Mesenchymal stem cell (in vitro differentiated cells and primary cell): ENCODE data around the gene C14orf180.

Source experiments
- DNase-seq: peaks from one replicate; pipeline ENCODE4 v3.0.0-alpha.2; 2013
- H2AFZ ChIP-seq: one replicate; pipeline ENCODE4 v1.6.1; 2013; ENCODE audit warnings: low read depth, mild to moderate bottlenecking, control low read depth, inconsistent platforms, low read length, moderate library complexity
- H2AK5ac ChIP-seq: 2 replicates; pipeline ENCODE4 v1.6.1; 2013; ENCODE audit warnings: low read length, moderate library complexity, mild to moderate bottlenecking, inconsistent platforms; ENCODE audit not compliant: severe bottlenecking
- H2BK120ac ChIP-seq: one replicate; pipeline ENCODE4 v1.6.1; 2013; ENCODE audit warnings: low read depth, mild to moderate bottlenecking, inconsistent platforms, low read length, moderate library complexity
- H2BK12ac ChIP-seq, 2 experiments: one replicate each; pipeline ENCODE4 v1.6.1; 2013; ENCODE audit warnings: inconsistent platforms in 2 of 2, low read length in 2 of 2, mild to moderate bottlenecking in 2 of 2, moderate library complexity in 2 of 2, control low read depth in 1 of 2
- H2BK15ac ChIP-seq: one replicate; pipeline ENCODE4 v1.6.1; 2013; ENCODE audit warnings: mild to moderate bottlenecking, low read depth, inconsistent platforms; ENCODE audit not compliant: poor library complexity, severe bottlenecking
- H2BK5ac ChIP-seq: 2 replicates; pipeline ENCODE4 v1.6.1; 2013; ENCODE audit warnings: low read depth, mild to moderate bottlenecking, low read length, control low read depth, inconsistent platforms; ENCODE audit not compliant: poor library complexity, severe bottlenecking
- H3K14ac ChIP-seq, 2 experiments: one replicate each; pipeline ENCODE4 v1.6.1; 2013; ENCODE audit warnings: inconsistent platforms in 2 of 2, low read length in 2 of 2, control low read depth in 1 of 2, mild to moderate bottlenecking in 1 of 2, moderate library complexity in 1 of 2
- H3K18ac ChIP-seq, 2 experiments: one replicate each; pipeline ENCODE4 v1.6.1; 2013; ENCODE audit warnings: inconsistent platforms in 2 of 2, low read length in 2 of 2, control low read depth in 1 of 2, low read depth in 1 of 2, mild to moderate bottlenecking in 1 of 2
- H3K23ac ChIP-seq, 2 experiments: one replicate each; pipeline ENCODE4 v1.6.1; 2013; ENCODE audit warnings: inconsistent platforms in 2 of 2, low read length in 2 of 2, mild to moderate bottlenecking in 2 of 2, moderate library complexity in 2 of 2, control low read depth in 1 of 2
- H3K27ac ChIP-seq: 2 replicates; pipeline ENCODE4 v1.5.1; 2013; ENCODE audit warnings: mild to moderate bottlenecking, moderate library complexity, low read length, control low read depth, inconsistent platforms; ENCODE audit not compliant: poor library complexity, severe bottlenecking
- H3K27me3 ChIP-seq, 2 experiments: 2 replicates each; pipeline versions ENCODE4 v1.6.1 to v1.7.0; 2013; ENCODE audit warnings: low read length in 2 of 2, mild to moderate bottlenecking in 2 of 2, moderate library complexity in 2 of 2, control low read depth in 1 of 2, inconsistent platforms in 1 of 2; ENCODE audit not compliant: control insufficient read depth in 1 of 2, insufficient read depth in 1 of 2
- H3K36me3 ChIP-seq, 2 experiments: 2 replicates each; pipeline versions ENCODE4 v1.6.1 to v1.7.0; 2013; ENCODE audit warnings: low read length in 2 of 2, control low read depth in 1 of 2, inconsistent platforms in 1 of 2, low read depth in 1 of 2, mild to moderate bottlenecking in 1 of 2; ENCODE audit not compliant: insufficient read depth in 2 of 2, control insufficient read depth in 1 of 2
- H3K4ac ChIP-seq, 2 experiments: one replicate each; pipeline ENCODE4 v1.6.1; 2013; ENCODE audit warnings: inconsistent platforms in 2 of 2, low read length in 2 of 2, mild to moderate bottlenecking in 2 of 2, moderate library complexity in 2 of 2, control low read depth in 1 of 2, low read depth in 1 of 2
- H3K4me1 ChIP-seq: 2 replicates; pipeline ENCODE4 v1.6.1; 2013; ENCODE audit warnings: low read depth, low read length, control low read depth; ENCODE audit not compliant: control insufficient read depth, insufficient read depth
- H3K4me2 ChIP-seq: 2 replicates; pipeline ENCODE4 v1.6.1; 2013; ENCODE audit warnings: low read length, mild to moderate bottlenecking, inconsistent platforms; ENCODE audit not compliant: poor library complexity, severe bottlenecking
- H3K4me3 ChIP-seq, 2 experiments: 2 replicates each; pipeline versions ENCODE4 v1.5.1 to v1.7.0; 2013; ENCODE audit warnings: low read length in 2 of 2, mild to moderate bottlenecking in 2 of 2, control low read depth in 1 of 2, low read depth in 1 of 2; ENCODE audit not compliant: insufficient read depth in 1 of 2
- H3K79me1 ChIP-seq: replicated peaks from 2 replicates; pipeline ENCODE4 v1.6.1; 2013; ENCODE audit warnings: mild to moderate bottlenecking, control low read depth, low read length, inconsistent platforms; ENCODE audit not compliant: poor library complexity, severe bottlenecking
- H3K9ac ChIP-seq: 2 replicates; pipeline ENCODE4 v1.7.0; 2013; ENCODE audit warnings: mild to moderate bottlenecking, low read length, moderate library complexity
- H3K9me3 ChIP-seq: 2 replicates; pipeline ENCODE4 v1.7.0; 2013; ENCODE audit warnings: mild to moderate bottlenecking, low read length; ENCODE audit not compliant: control insufficient read depth
- H4K8ac ChIP-seq: one replicate; pipeline ENCODE4 v1.6.1; 2013; ENCODE audit warnings: inconsistent platforms, mild to moderate bottlenecking, low read length, moderate library complexity
- H4K91ac ChIP-seq: one replicate; pipeline ENCODE4 v1.6.1; 2013; ENCODE audit warnings: mild to moderate bottlenecking, low read length, inconsistent platforms
- WGBS: methylation state at CpG from one replicate; pipeline ENCODE4 v1.1.7; 2013; ENCODE audit warnings: mixed read lengths; 5-methylcytosine and 5-hydroxymethylcytosine counted together

The C14orf180 gene

DNA sequence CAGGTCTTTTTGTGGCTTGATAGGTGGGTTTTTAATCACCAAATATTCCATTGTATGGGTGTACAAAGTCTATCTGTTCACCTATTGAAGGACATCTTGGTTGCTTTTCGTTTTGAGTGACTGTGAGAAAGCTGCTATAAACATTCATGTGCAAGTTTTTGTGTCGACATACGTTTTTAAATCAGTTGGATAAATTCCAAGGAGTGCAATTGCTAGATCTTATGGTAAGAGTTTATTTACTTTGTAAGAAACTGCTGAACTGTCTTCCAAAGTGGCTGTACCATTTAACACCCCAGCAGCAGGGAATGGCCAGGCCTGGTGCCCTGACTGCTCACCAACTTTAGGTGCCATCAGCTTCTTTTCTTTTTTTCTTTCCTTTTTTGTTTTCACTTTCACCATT, 45.5 kb upstream of the C14orf180 start:
- Histone ChIP-seq H4K8ac (no peak overlapping the region), H2BK12ac (no peak overlapping the region), H3K27me3 (peaks cover 0 to 17% of the 10 kb centered on the region in 2 experiments), H3K18ac (no peak overlapping the region), H4K91ac (no peak overlapping the region), H2AK5ac (no peak overlapping the region), H2BK15ac (no peak overlapping the region), H2AFZ (no peak overlapping the region), H2BK120ac (no peak overlapping the region), H3K27ac (no peak overlapping the region), H3K4ac (no peak overlapping the region), H3K36me3 (no peaks in the 10 kb centered on the region), H2BK5ac (no peak overlapping the region), H3K23ac (no peak overlapping the region), H3K4me1 (peaks cover 4% of the 10 kb centered on the region), H3K9me3 (no peaks in the 10 kb centered on the region), H3K14ac (no peak overlapping the region), H3K79me1 (no peaks in the 10 kb centered on the region), H3K4me3 (no peak overlapping the region), H3K9ac (no peak overlapping the region), H3K4me2 (no peak overlapping the region)
- WGBS: 73% methylated on average over 3 of the region's 3 CpGs
- no peak for DNase-seq

DNA sequence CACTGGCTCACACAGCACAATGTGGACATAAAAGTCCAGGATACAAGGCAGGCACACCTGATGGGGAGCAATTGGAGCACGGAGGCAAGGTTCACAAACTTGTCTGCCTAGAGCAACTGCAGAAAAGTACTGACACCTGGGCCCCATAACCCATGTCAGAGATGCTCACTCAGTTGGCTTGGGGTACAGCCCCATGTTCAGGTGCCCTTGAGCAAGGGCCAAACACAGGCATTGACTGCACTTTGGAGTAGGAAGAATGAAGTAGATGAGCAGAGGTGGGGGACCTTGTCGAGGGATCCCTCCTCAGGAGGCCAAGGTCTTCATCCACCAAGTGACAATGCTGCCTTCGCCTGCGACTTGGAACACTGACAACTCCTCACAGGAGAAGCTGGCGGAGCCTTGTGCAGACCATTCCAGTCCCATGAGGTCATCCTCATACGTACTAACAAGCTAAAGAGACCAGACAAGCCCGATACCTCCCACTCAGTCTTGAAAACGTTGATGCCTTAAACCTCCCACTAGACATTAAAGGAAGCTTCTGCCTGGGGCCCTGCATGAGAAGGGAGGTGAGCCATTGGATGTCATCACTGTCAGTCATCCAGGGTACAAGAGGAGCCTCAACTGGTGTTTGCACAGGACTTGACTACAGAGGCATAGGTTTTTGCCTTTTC, 42.5 kb upstream of the C14orf180 start:
- DNase-seq: peak; percentile 15
- Histone ChIP-seq H2BK120ac (no peak overlapping the region), H3K4me1 (peaks cover 4% of the 10 kb centered on the region), H3K4ac (no peak overlapping the region), H2BK5ac (no peak overlapping the region), H2AK5ac (no peak overlapping the region), H4K91ac (no peak overlapping the region), H4K8ac (no peak overlapping the region), H2BK15ac (no peak overlapping the region), H2AFZ (no peak overlapping the region), H2BK12ac (no peak overlapping the region), H3K4me2 (no peak overlapping the region), H3K9ac (no peak overlapping the region), H3K23ac (no peak overlapping the region), H3K36me3 (no peaks in the 10 kb centered on the region), H3K18ac (no peak overlapping the region), H3K4me3 (no peak overlapping the region), H3K79me1 (no peaks in the 10 kb centered on the region), H3K27ac (no peak overlapping the region), H3K14ac (no peak overlapping the region), H3K9me3 (no peaks in the 10 kb centered on the region), H3K27me3 (peaks cover 0 to 10% of the 10 kb centered on the region in 2 experiments)
- WGBS: 32% methylated on average over 8 of the region's 8 CpGs

DNA sequence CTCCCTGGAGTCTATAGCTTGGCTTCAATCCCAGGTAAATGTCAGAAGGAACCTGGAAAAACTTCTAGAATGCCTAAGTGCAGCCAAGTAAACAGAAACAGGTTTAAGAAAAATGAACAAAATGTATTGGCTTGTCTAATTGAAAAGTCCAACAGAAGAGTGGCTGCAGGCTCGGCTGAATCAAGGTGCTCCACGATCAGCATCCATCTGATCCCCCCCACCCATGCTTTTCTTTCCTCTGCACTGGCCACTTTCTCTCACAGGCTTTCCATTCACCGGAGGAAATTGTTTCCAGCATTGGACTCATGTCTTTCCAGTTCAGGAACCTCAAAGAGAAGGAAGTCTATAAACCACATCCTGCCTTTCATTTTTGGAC, 42.0 kb upstream of the C14orf180 start:
- Histone ChIP-seq H3K79me1 (no peaks in the 10 kb centered on the region), H2BK120ac (no peak overlapping the region), H2BK15ac (no peak overlapping the region), H3K4me3 (no peak overlapping the region), H3K4ac (no peak overlapping the region), H3K23ac (no peak overlapping the region), H3K27me3 (peaks cover 0 to 13% of the 10 kb centered on the region in 2 experiments), H2AK5ac (no peak overlapping the region), H4K8ac (no peak overlapping the region), H3K36me3 (no peaks in the 10 kb centered on the region), H2BK5ac (no peak overlapping the region), H3K18ac (no peak overlapping the region), H2AFZ (no peak overlapping the region), H3K14ac (no peak overlapping the region), H2BK12ac (no peak overlapping the region), H3K4me1 (peaks cover 4% of the 10 kb centered on the region), H3K9ac (no peak overlapping the region), H3K27ac (no peak overlapping the region), H3K9me3 (no peaks in the 10 kb centered on the region), H3K4me2 (no peak overlapping the region), H4K91ac (no peak overlapping the region)
- WGBS: 79% methylated on average over 3 of the region's 3 CpGs
- no peak for DNase-seq

DNA sequence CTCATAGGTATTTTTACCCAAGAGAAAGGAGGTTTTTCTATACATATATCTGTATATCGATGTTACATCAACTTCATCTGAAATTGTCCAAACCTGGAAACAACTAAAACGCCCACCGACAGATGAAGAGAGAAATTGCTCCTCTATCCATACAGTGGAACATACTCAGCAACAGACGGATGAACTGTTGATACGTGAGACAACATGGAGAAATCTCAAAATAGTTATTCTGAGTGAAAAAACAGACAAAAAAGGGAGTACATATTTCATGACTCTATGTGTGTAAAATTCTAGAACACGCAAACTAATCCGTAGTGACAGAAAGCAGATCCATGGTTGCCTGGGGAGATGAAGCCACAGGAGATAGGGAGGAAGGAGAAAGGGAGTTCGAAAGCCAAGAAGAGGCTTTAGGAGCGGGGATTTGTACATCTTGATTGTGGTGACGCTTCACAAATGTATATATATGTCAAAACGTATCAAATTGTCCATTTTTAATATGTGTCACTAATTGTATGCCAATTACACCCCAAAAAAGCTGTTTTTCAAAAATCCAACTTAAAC, 37.6 kb upstream of the C14orf180 start:
- Histone ChIP-seq H3K4me1 (peaks cover 4% of the 10 kb centered on the region), H2BK15ac (no peak overlapping the region), H2BK120ac (no peak overlapping the region), H2AFZ (no peak overlapping the region), H3K27ac (no peak overlapping the region), H3K18ac (no peak overlapping the region), H3K36me3 (no peaks in the 10 kb centered on the region), H3K4me2 (no peak overlapping the region), H3K4ac (no peak overlapping the region), H4K91ac (no peak overlapping the region), H3K79me1 (no peaks in the 10 kb centered on the region), H3K27me3 (peaks cover 17 to 39% of the 10 kb centered on the region in 2 experiments), H3K14ac (no peak overlapping the region), H3K23ac (no peak overlapping the region), H4K8ac (no peak overlapping the region), H2BK5ac (no peak overlapping the region), H2BK12ac (no peak overlapping the region), H3K9ac (no peak overlapping the region), H2AK5ac (no peak overlapping the region), H3K9me3 (no peaks in the 10 kb centered on the region), H3K4me3 (no peak overlapping the region)
- DNase-seq: no peak
- 71% methylated on average over 7 of the region's 11 CpGs for WGBS
